Muscle layer of colon (tissue), 2 donors: ENCODE results near the gene OR4C45.
"Not testable (repeated sequence)": the region's sequence is repeated elsewhere in the genome, so short reads cannot be mapped to it uniquely, and the experiment has no call there.

ENCODE experiments used
- H3K27ac ChIP-seq: one replicate; pipeline ENCODE4 v1.7.0; 2013; ENCODE audit warnings: low read depth, mild to moderate bottlenecking, low read length, moderate library complexity
- H3K27me3 ChIP-seq, 2 donors: one replicate each; pipeline ENCODE4 v1.7.0; 2013; ENCODE audit warnings: low read length in 2 of 2, mild to moderate bottlenecking in 2 of 2; ENCODE audit not compliant: insufficient read depth in 2 of 2, control insufficient read depth in 1 of 2
- H3K36me3 ChIP-seq: one replicate; pipeline ENCODE4 v1.7.0; 2013; ENCODE audit warnings: mild to moderate bottlenecking, low read length; ENCODE audit not compliant: insufficient read depth
- H3K4me1 ChIP-seq: one replicate; pipeline ENCODE4 v1.7.0; 2013; ENCODE audit warnings: mild to moderate bottlenecking, low read length; ENCODE audit not compliant: insufficient read depth
- H3K4me3 ChIP-seq, 2 donors: one replicate each; pipeline ENCODE4 v1.7.0; 2013; ENCODE audit warnings: low read length in 2 of 2, low read depth in 1 of 2, mild to moderate bottlenecking in 1 of 2, moderate library complexity in 1 of 2
- H3K9ac ChIP-seq: one replicate; pipeline ENCODE4 v1.7.0; 2013; ENCODE audit warnings: low read length
- H3K9me3 ChIP-seq: one replicate; pipeline ENCODE4 v1.7.0; 2013; ENCODE audit warnings: mild to moderate bottlenecking, low read length
- donor health status: abdominal sarcoma.
- donor health status: Adenocarcinoma of cecum.

The OR4C45 gene

GRCh38 chr11:50074161-50074560 is 41.5 kb downstream of the OR4C45 start:
- Histone ChIP-seq H3K9me3 (no peaks in the 10 kb centered on the region), H3K27me3 (no peaks in the 10 kb centered on the region), H3K4me1 (no peaks in the 10 kb centered on the region), H3K36me3 (no peaks in the 10 kb centered on the region), H3K9ac (no peak overlapping the region), H3K27ac (no peak overlapping the region), H3K4me3 (no peak overlapping the region)

- H3K4me1 ChIP-seq = no peaks in the 10 kb centered on the region
- H3K4me3 ChIP-seq = no peak overlapping the region
- no peaks in the 10 kb centered on the region for H3K36me3 ChIP-seq
- H3K9ac ChIP-seq = no peak overlapping the region
- no peak overlapping the region for H3K27ac ChIP-seq
- no peaks in the 10 kb centered on the region for H3K27me3 ChIP-seq
- H3K9me3 ChIP-seq = no peaks in the 10 kb centered on the region
Observed at GRCh38 chr11:50075856-50076255, 43.2 kb downstream of the OR4C45 start.

GRCh38 chr11:50077526-50077925 is 44.9 kb downstream of the OR4C45 start:
- no peaks in the 10 kb centered on the region for H3K4me1 ChIP-seq
- H3K4me3 ChIP-seq = no peak overlapping the region
- H3K9ac ChIP-seq = no peak overlapping the region
- H3K27ac ChIP-seq = no peak overlapping the region
- no peaks in the 10 kb centered on the region for H3K27me3 ChIP-seq
- H3K36me3 ChIP-seq = no peaks in the 10 kb centered on the region
- no peaks in the 10 kb centered on the region for H3K9me3 ChIP-seq

GRCh38 chr11:50078001-50078400 is 45.3 kb downstream of the OR4C45 start:
- Histone ChIP-seq H3K27ac (no peak overlapping the region), H3K4me3 (no peak overlapping the region), H3K9ac (no peak overlapping the region), H3K4me1 (no peaks in the 10 kb centered on the region), H3K27me3 (no peaks in the 10 kb centered on the region), H3K9me3 (no peaks in the 10 kb centered on the region), H3K36me3 (no peaks in the 10 kb centered on the region)

- not testable (repeated sequence) for H3K4me3 ChIP-seq, H3K27me3 ChIP-seq, H3K4me1 ChIP-seq, H3K36me3 ChIP-seq, H3K9ac ChIP-seq, H3K9me3 ChIP-seq, H3K27ac ChIP-seq
Observed at GRCh38 chr11:50078946-50079345, 46.3 kb downstream of the OR4C45 start.

- H3K4me3 ChIP-seq = no peak overlapping the region
- H3K4me1 ChIP-seq = no peaks in the 10 kb centered on the region
- H3K36me3 ChIP-seq = no peaks in the 10 kb centered on the region
- no peaks in the 10 kb centered on the region for H3K27me3 ChIP-seq
- no peaks in the 10 kb centered on the region for H3K9me3 ChIP-seq
- H3K9ac ChIP-seq = no peak overlapping the region
- H3K27ac ChIP-seq = no peak overlapping the region
Observed at GRCh38 chr11:50080256-50080655, 47.6 kb downstream of the OR4C45 start.
